ENCODE results near the gene CTAGE8.
"Not testable (repeated sequence)": the region's sequence is repeated elsewhere in the genome, so short reads cannot be mapped to it uniquely, and the experiment has no call there.

CTAGE8 gene

GRCh38 chr7:144269188-144269587 lies at the start of gene CTAGE8:
Gene CTAGE8 (minus strand): TSS chr7:144269288. CDS start chr7:144269250, 38 bp downstream.
- DNase-seq (ENCODE audit: low read depth in 3 of 3): not testable (repeated sequence)

GRCh38 chr7:144317537-144317936 lies 48.4 kb upstream of the CTAGE8 start:
- DNase-seq (ENCODE audit: low read depth in 3 of 3): not testable (repeated sequence)

- DNase-seq (ENCODE audit: low read depth in 3 of 3): not testable (repeated sequence)
Measured at GRCh38 chr7:144311872-144312469, 42.9 kb upstream of the CTAGE8 start, which contains the start of gene OR2A1. Gene OR2A1 (plus strand): TSS chr7:144312419. CDS start chr7:144318125, 5,706 bp downstream.

GRCh38 chr7:144311218-144311617 lies 42.1 kb upstream of the CTAGE8 start:
- not testable (repeated sequence) for DNase-seq (ENCODE audit: low read depth in 3 of 3)

GRCh38 chr7:144309702-144310101 lies 40.6 kb upstream of the CTAGE8 start:
- not testable (repeated sequence) for DNase-seq (ENCODE audit: low read depth in 3 of 3)

GRCh38 chr7:144305156-144305555 lies 36.1 kb upstream of the CTAGE8 start:
- DNase-seq (ENCODE audit: low read depth in 3 of 3): not testable (repeated sequence)

- DNase-seq (ENCODE audit: low read depth in 3 of 3): not testable (repeated sequence)
Measured at GRCh38 chr7:144303607-144304006, 34.5 kb upstream of the CTAGE8 start.

- DNase-seq (ENCODE audit: low read depth in 3 of 3): not testable (repeated sequence)
Measured at GRCh38 chr7:144302578-144303303, 33.7 kb upstream of the CTAGE8 start.

GRCh38 chr7:144293794-144294499 lies 24.9 kb upstream of the CTAGE8 start:
- DNase-seq (ENCODE audit: low read depth in 3 of 3): not testable (repeated sequence)

- not testable (repeated sequence) for DNase-seq (ENCODE audit: low read depth in 3 of 3)
Measured at GRCh38 chr7:144292384-144293161, 23.5 kb upstream of the CTAGE8 start.

GRCh38 chr7:144291607-144292006 lies 22.5 kb upstream of the CTAGE8 start:
- DNase-seq (ENCODE audit: low read depth in 3 of 3): not testable (repeated sequence)

GRCh38 chr7:144287171-144287784 lies 18.2 kb upstream of the CTAGE8 start:
- not testable (repeated sequence) for DNase-seq (ENCODE audit: low read depth in 3 of 3)

- not testable (repeated sequence) for DNase-seq (ENCODE audit: low read depth in 3 of 3)
Measured at GRCh38 chr7:144283716-144284115, 14.6 kb upstream of the CTAGE8 start.

GRCh38 chr7:144282490-144282889 lies 13.4 kb upstream of the CTAGE8 start:
- DNase-seq (ENCODE audit: low read depth in 3 of 3): not testable (repeated sequence)

GRCh38 chr7:144281981-144282380 lies 12.9 kb upstream of the CTAGE8 start:
- not testable (repeated sequence) for DNase-seq (ENCODE audit: low read depth in 3 of 3)

- DNase-seq (ENCODE audit: low read depth in 3 of 3): not testable (repeated sequence)
Measured at GRCh38 chr7:144280010-144280409, 10.9 kb upstream of the CTAGE8 start.

- not testable (repeated sequence) for DNase-seq (ENCODE audit: low read depth in 3 of 3)
Measured at GRCh38 chr7:144275281-144275680, 6.2 kb upstream of the CTAGE8 start.

- DNase-seq (ENCODE audit: low read depth in 3 of 3): not testable (repeated sequence)
Measured at GRCh38 chr7:144264692-144265091, 4.4 kb downstream of the CTAGE8 start, which contains the start of gene OR2A7. Gene OR2A7 (minus strand): TSS chr7:144264792. CDS start chr7:144259628, 5,164 bp downstream.

- DNase-seq (ENCODE audit: low read depth in 3 of 3): not testable (repeated sequence)
Measured at GRCh38 chr7:144262128-144262527, 7.0 kb downstream of the CTAGE8 start.

GRCh38 chr7:144259067-144259466 lies 10.0 kb downstream of the CTAGE8 start:
- DNase-seq (ENCODE audit: low read depth in 3 of 3): not testable (repeated sequence)

GRCh38 chr7:144256112-144256511 lies 13.0 kb downstream of the CTAGE8 start:
- DNase-seq (ENCODE audit: low read depth in 3 of 3): no peak

Data from stimulated activated CD4-positive, alpha-beta T cell treated with anti-CD3 and anti-CD28 coated beads, TNF-alpha, amount 100 ng/mL, for 24 hours (primary cell).